Progenitor cell of endocrine pancreas (in vitro differentiated cells): ENCODE measurements around the gene LEF1. TPM values are rescaled to one million over a fixed set of nuclear protein-coding genes. Genes with fewer than 3 reads are reported as not detected.
A peak's percentile ranks its signal among the peaks of the same experiment; 100 is the strongest.

Experiments used
- DNase-seq: peaks from one replicate; pipeline ENCODE4 v3.0.0; 2021; ENCODE audit warnings: low spot score; ENCODE audit not compliant: unreplicated experiment
- H3K27ac Mint-ChIP-seq: 2 replicates; pipeline ENCODE4 v1.8.0; 2021; ENCODE audit warnings: mild to moderate bottlenecking, moderate library complexity, mixed read lengths
- H3K27me3 Mint-ChIP-seq: 2 replicates; pipeline ENCODE4 v1.8.0; 2021; ENCODE audit warnings: mixed read lengths
- H3K36me3 Mint-ChIP-seq: 2 replicates; pipeline ENCODE4 v1.8.0; 2022; ENCODE audit warnings: mixed read lengths; ENCODE audit not compliant: insufficient read depth
- H3K4me1 Mint-ChIP-seq: 2 replicates; pipeline ENCODE4 v1.8.0; 2021; ENCODE audit warnings: low read depth, mixed read lengths
- H3K4me3 Mint-ChIP-seq: 2 replicates; pipeline ENCODE4 v1.8.0; 2021; ENCODE audit warnings: low read depth, mild to moderate bottlenecking, moderate library complexity, mixed read lengths
- H3K9me3 Mint-ChIP-seq: 2 replicates; pipeline ENCODE4 v1.8.0; 2021; ENCODE audit warnings: low read depth, mixed read lengths
- CTCF ChIP-seq: fragments of 200-600 bp; sonication (generic); IDR thresholded peaks from one replicate; pipeline ENCODE4 v1.5.0; 2021; ENCODE audit warnings: antibody characterized with exemption, mild to moderate bottlenecking; ENCODE audit not compliant: unreplicated experiment
- total RNA-seq: library from RNA; stranded (reverse); gene quantifications from 2 replicates; pipeline ENCODE4 v1.2.1, GENCODE V29; 2021

The LEF1 gene
- total RNA-seq, 1 donor from 2014 or later = 2.1 TPM

- Mint-ChIP-seq H3K36me3 (no peaks in the 10 kb centered on the region), H3K27me3 (peaks cover 4% of the 10 kb centered on the region), H3K27ac (peak overlapping the region; percentile 56), H3K4me1 (peaks cover 46% of the 10 kb centered on the region), H3K4me3 (no peak overlapping the region), H3K9me3 (no peaks in the 10 kb centered on the region)
- no peak for DNase-seq
- no peak for TF ChIP-seq CTCF
Observed at GRCh38 chr4:108109997-108110416, 58.7 kb downstream of the LEF1 start.

- no peak for DNase-seq
- Mint-ChIP-seq H3K9me3 (no peaks in the 10 kb centered on the region), H3K4me1 (peaks cover 40% of the 10 kb centered on the region), H3K27ac (no peak overlapping the region), H3K4me3 (no peak overlapping the region), H3K36me3 (no peaks in the 10 kb centered on the region), H3K27me3 (peaks cover 4% of the 10 kb centered on the region)
- no peak for TF ChIP-seq CTCF
Observed at GRCh38 chr4:108109111-108109510, 59.6 kb downstream of the LEF1 start.

GRCh38 chr4:108107729-108108382, 60.9 kb downstream of the LEF1 start:
- H3K27ac Mint-ChIP-seq = no peak overlapping the region
- peaks cover 4% of the 10 kb centered on the region for H3K27me3 Mint-ChIP-seq
- peaks cover 37% of the 10 kb centered on the region for H3K4me1 Mint-ChIP-seq
- H3K36me3 Mint-ChIP-seq = no peaks in the 10 kb centered on the region
- no peak for DNase-seq
- TF ChIP-seq CTCF = no peak
- H3K4me3 Mint-ChIP-seq = peak overlapping the region; percentile 44
- no peaks in the 10 kb centered on the region for H3K9me3 Mint-ChIP-seq

GRCh38 chr4:108107101-108107500, 61.6 kb downstream of the LEF1 start:
- Mint-ChIP-seq H3K4me1 (peaks cover 37% of the 10 kb centered on the region), H3K9me3 (no peaks in the 10 kb centered on the region), H3K4me3 (no peak overlapping the region), H3K36me3 (no peaks in the 10 kb centered on the region), H3K27me3 (peaks cover 4% of the 10 kb centered on the region), H3K27ac (no peak overlapping the region)
- DNase-seq = no peak
- no peak for TF ChIP-seq CTCF

- H3K36me3 Mint-ChIP-seq = no peaks in the 10 kb centered on the region
- H3K4me1 Mint-ChIP-seq = peaks cover 38% of the 10 kb centered on the region
- H3K9me3 Mint-ChIP-seq = no peaks in the 10 kb centered on the region
- no peak for DNase-seq
- H3K4me3 Mint-ChIP-seq = no peak overlapping the region
- H3K27ac Mint-ChIP-seq = no peak overlapping the region
- H3K27me3 Mint-ChIP-seq = peaks cover 4% of the 10 kb centered on the region
- TF ChIP-seq CTCF = no peak
Observed at GRCh38 chr4:108106186-108106585, 62.5 kb downstream of the LEF1 start.
